HEK293T (cell line): Measurements from ENCODE around the gene CAPN2.

Source experiments
- CTCF ChIA-PET: fragments of 350-600 bp; formaldehyde crosslinking; extraction: SDS; loops from one replicate; lab custom pipeline; 2021; ENCODE audit warnings: antibody characterized with exemption, inconsistent platforms; lab: Yijun Ruan, JAX
- POLR2A ChIA-PET: fragments of 350-600 bp; formaldehyde crosslinking; extraction: SDS; loops from one replicate; lab custom pipeline; 2020; ENCODE audit warnings: antibody characterized with exemption, inconsistent platforms; lab: Yijun Ruan, JAX
- DNase-seq: peaks from one replicate; pipeline ENCODE4 v3.0.0; 2012; ENCODE audit warnings: mixed read lengths; ENCODE audit errors: extremely low spot score
- ARNT ChIP-seq: fragments of 450-650 bp; IDR thresholded peaks from 2 replicates; pipeline ENCODE4 v1.6.1; 2017; ENCODE audit warnings: mild to moderate bottlenecking
- BHLHE40 ChIP-seq: fragments of 450-650 bp; IDR thresholded peaks from 2 replicates; pipeline ENCODE4 v1.6.1; 2016; ENCODE audit warnings: mild to moderate bottlenecking, moderate library complexity, borderline replicate concordance
- CTBP1 ChIP-seq: fragments of 450-650 bp; IDR thresholded peaks from 2 replicates; pipeline ENCODE4 v1.6.1; 2016; ENCODE audit warnings: borderline replicate concordance
- ELF4 ChIP-seq: fragments of 450-650 bp; IDR thresholded peaks from 2 replicates; pipeline ENCODE4 v1.6.1; 2017; ENCODE audit warnings: antibody characterized with exemption
- FOXA1 ChIP-seq: fragments of 450-650 bp; IDR thresholded peaks from 2 replicates; pipeline ENCODE4 v1.6.1; 2016; ENCODE audit warnings: mild to moderate bottlenecking
- FOXK2 ChIP-seq: fragments of 450-650 bp; IDR thresholded peaks from 2 replicates; pipeline ENCODE4 v1.6.1; 2016; ENCODE audit warnings: mild to moderate bottlenecking
- FOXM1 ChIP-seq: fragments of 450-650 bp; IDR thresholded peaks from 2 replicates; pipeline ENCODE4 v1.6.1; 2017; ENCODE audit warnings: mild to moderate bottlenecking, borderline replicate concordance
- HDGF ChIP-seq: fragments of 450-650 bp; IDR thresholded peaks from 2 replicates; pipeline ENCODE4 v1.6.1; 2017; ENCODE audit warnings: antibody characterized with exemption, borderline replicate concordance
- L3MBTL2 ChIP-seq: fragments of 450-650 bp; conservative IDR thresholded peaks from 2 replicates; pipeline ENCODE4 v1.6.1; 2016; ENCODE audit warnings: mild to moderate bottlenecking
- LEF1 ChIP-seq: fragments of 450-650 bp; IDR thresholded peaks from 2 replicates; pipeline ENCODE4 v1.6.1; 2017; ENCODE audit warnings: mild to moderate bottlenecking, borderline replicate concordance
- NFRKB ChIP-seq: fragments of 450-650 bp; IDR thresholded peaks from 2 replicates; pipeline ENCODE4 v1.6.1; 2016; ENCODE audit warnings: mild to moderate bottlenecking, moderate library complexity
- SP1 ChIP-seq: fragments of 450-650 bp; IDR thresholded peaks from 2 replicates; pipeline ENCODE4 v1.6.1; 2017
- SUZ12 ChIP-seq: fragments of 450-650 bp; IDR thresholded peaks from 2 replicates; pipeline ENCODE4 v1.6.1; 2016; ENCODE audit warnings: mild to moderate bottlenecking
- TARDBP ChIP-seq: fragments of 450-650 bp; IDR thresholded peaks from 2 replicates; pipeline ENCODE4 v1.6.1; 2016
- ZNF384 ChIP-seq: fragments of 450-650 bp; IDR thresholded peaks from 2 replicates; pipeline ENCODE4 v1.6.1; 2016
- TF ChIP-seq, protein P1 (sequence below): fragments of 450-650 bp; IDR thresholded peaks from 2 replicates; pipeline ENCODE4 v1.6.1; 2016

The CAPN2 gene

DNA sequence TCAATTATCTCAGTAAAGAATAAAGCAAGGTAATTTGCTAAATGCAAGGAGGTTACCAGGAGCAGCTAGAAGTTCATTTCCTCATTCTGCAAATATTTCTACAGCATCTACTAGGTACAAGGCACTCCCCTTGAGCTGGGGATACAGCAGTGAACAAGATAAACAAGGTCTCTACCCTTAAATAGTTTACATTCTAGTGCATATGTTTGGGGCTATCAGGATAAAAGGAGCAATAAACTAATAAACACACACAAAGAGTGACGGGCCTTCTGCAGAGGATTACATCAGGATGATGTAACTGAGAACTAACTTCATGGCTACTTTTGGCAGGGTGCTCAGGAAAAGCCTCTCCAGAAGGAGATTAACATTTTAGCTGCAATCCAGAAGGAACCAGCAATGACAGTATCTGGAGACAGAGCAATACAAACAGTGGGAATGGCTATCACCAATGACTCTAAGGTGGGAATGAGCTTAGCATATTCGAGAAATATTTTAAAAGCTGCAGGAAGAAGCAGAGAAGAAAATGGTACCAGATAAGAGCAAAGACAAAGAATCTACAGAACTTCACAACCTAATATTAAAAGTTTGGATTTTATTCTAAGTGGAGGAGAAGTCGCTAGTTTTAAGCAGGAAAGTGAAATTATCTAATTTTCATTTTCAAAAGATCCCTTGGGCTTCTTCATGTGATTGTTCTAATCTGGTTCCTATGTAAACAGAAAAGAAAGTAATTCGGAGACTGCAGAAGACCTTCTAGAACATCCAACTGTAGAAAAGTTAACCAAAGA is 107.6 kb downstream of the CAPN2 start:
- no peak for DNase-seq

DNA sequence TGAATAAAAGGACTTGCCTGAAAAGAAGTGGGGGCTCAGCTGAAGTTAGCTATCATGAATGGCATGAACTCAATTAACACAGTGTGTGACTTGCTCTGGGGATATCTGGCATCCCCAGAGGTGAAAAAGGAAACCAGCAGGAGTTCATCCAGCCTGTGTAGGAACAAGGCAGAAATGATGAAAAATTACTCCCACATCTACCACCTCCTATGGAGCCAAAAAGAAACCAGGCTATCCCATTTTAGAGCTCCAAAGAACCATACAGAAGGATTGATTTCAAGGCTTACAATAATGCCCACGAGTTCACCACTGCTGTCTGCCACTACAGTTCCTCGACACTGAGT is 108.1 kb downstream of the CAPN2 start:
- DNase-seq: no peak
- ChIA-PET POLR2A (interaction anchor here (0.9 to 3.2 kb wide), 3 partner anchors 21 to 25 kb away, joined by 3 to 20 read pairs (median 5); partner anchors contain the start of gene TP53BP2), CTCF (interaction anchor here (0.5 to 1.6 kb wide), 5 partner anchors 10 to 26 kb away, joined by 3 to 9 read pairs (median 4); partner anchors contain the start of gene TP53BP2)
- no peak for TF ChIP-seq LEF1
- TF ChIP-seq FOXA1: no peak
- TF ChIP-seq, protein P1, sequence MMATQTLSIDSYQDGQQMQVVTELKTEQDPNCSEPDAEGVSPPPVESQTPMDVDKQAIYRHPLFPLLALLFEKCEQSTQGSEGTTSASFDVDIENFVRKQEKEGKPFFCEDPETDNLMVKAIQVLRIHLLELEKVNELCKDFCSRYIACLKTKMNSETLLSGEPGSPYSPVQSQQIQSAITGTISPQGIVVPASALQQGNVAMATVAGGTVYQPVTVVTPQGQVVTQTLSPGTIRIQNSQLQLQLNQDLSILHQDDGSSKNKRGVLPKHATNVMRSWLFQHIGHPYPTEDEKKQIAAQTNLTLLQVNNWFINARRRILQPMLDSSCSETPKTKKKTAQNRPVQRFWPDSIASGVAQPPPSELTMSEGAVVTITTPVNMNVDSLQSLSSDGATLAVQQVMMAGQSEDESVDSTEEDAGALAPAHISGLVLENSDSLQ: no peak
- no peak for TF ChIP-seq CTBP1

More for the DNA sequence above, 107.6 kb downstream of the CAPN2 start:
- TF ChIP-seq, protein P1: peak; percentile 69; the same call in 1 of the 2 replicates
- no peak for TF ChIP-seq L3MBTL2
- ChIA-PET CTCF (interaction anchor here (0.5 to 1.6 kb wide), 5 partner anchors 9 to 26 kb away, joined by 3 to 9 read pairs (median 4); partner anchors contain the start of gene TP53BP2), POLR2A (interaction anchor here (0.9 to 3.2 kb wide), 3 partner anchors 21 to 26 kb away, joined by 3 to 20 read pairs (median 5); partner anchors contain the start of gene TP53BP2)

DNA sequence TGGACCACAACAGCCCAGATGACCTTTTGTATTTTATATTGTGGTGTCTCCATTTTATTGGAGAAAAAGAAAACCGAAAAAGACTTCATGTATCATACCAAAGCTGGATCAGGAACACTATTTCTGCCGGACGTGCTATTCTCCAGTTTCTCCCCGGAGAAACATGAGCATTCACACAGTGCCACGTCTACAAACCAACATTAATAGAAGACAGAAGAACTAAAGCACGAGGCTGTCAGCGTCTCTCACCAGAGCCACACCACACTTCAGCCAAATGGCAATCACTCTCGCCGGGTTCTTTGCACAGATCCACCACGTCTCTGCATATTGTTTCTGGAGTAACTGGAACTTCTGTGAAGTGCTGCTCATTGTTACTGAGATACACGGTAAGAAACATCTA is 108.6 kb downstream of the CAPN2 start:
- CTCF ChIA-PET: interaction anchor here (1.0 kb wide), 2 partner anchors 10 to 18 kb away, joined by 3 to 4 read pairs; no protein-coding TSS in a partner anchor
- DNase-seq: no peak
- TF ChIP-seq FOXA1 (no peak), SUZ12 (no peak), L3MBTL2 (no peak), TARDBP (no peak), FOXK2 (no peak), ARNT (no peak), NFRKB (no peak), CTBP1 (no peak), FOXM1 (no peak), BHLHE40 (no peak), LEF1 (no peak), HDGF (no peak), SP1 (no peak), ELF4 (no peak), ZNF384 (no peak)
- TF ChIP-seq, protein P1: no peak
- POLR2A ChIA-PET: interaction anchor here (3.2 kb wide), 1 partner anchor 25 kb away, joined by 20 read pairs; the partner anchor contains the start of gene TP53BP2

GRCh38 chr1:223824287-223824686 is 111.9 kb downstream of the CAPN2 start:
- CTCF ChIA-PET: interaction anchor here (1.1 to 1.7 kb wide), 4 partner anchors 9 to 15 kb away, joined by 3 to 6 read pairs (median 4); no protein-coding TSS in a partner anchor
- POLR2A ChIA-PET: interaction anchor here (2.3 kb wide), 1 partner anchor 22 kb away, joined by 10 read pairs; the partner anchor contains the start of gene TP53BP2
- DNase-seq: no peak
- no peak for TF ChIP-seq ELF4
- TF ChIP-seq CTBP1: no peak
- no peak for TF ChIP-seq SP1
- TF ChIP-seq LEF1: no peak
- no peak for TF ChIP-seq BHLHE40
- no peak for TF ChIP-seq FOXA1
- no peak for TF ChIP-seq NFRKB
- no peak for TF ChIP-seq L3MBTL2
- no peak for TF ChIP-seq ARNT
- no peak for TF ChIP-seq SUZ12
- TF ChIP-seq FOXM1: no peak
- TF ChIP-seq ZNF384: no peak
- TF ChIP-seq FOXK2: no peak
- no peak for TF ChIP-seq HDGF
- TF ChIP-seq, protein P1: no peak
- no peak for TF ChIP-seq TARDBP

GRCh38 chr1:223824712-223825111 is 112.4 kb downstream of the CAPN2 start:
- POLR2A ChIA-PET: interaction anchor here (1.7 to 2.3 kb wide), 2 partner anchors 12 to 21 kb away, joined by 7 to 10 read pairs; partner anchors contain the start of gene TP53BP2
- CTCF ChIA-PET: interaction anchor here (0.6 to 1.7 kb wide), 5 partner anchors 9 to 15 kb away, joined by 3 to 6 read pairs (median 3); no protein-coding TSS in a partner anchor
- no peak for TF ChIP-seq TARDBP
- TF ChIP-seq ZNF384: no peak
- no peak for TF ChIP-seq FOXA1
- no peak for TF ChIP-seq ELF4
- no peak for TF ChIP-seq FOXM1
- TF ChIP-seq SP1: no peak
- TF ChIP-seq SUZ12: no peak
- TF ChIP-seq LEF1: no peak
- no peak for TF ChIP-seq HDGF
- no peak for TF ChIP-seq BHLHE40
- no peak for TF ChIP-seq NFRKB
- no peak for TF ChIP-seq CTBP1
- TF ChIP-seq ARNT: no peak
- no peak for TF ChIP-seq FOXK2
- no peak for DNase-seq
